ENCODE data around the gene HECTD2.

HECTD2 gene

DNA sequence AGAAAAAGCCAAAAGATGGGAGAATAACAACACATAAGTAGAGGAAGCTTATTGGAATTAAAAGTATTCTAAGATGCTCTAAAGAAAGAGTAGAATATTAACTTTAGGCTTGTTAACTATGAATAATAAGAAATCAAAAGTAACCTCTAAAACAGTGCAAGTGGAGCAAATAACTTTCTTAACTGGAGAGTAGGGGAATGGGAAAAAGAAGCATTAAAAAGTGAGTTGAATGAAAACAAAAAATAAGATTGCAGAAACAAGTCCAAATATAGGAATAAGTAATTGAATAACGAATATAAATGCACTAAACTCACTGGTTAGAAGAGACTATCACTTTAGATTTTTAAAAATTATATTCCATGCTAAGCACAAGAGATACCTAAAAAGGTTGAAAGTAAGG lies 63.9 kb downstream of the HECTD2 start:
- no peaks in the 10 kb centered on the region for H3K36me3 Mint-ChIP-seq (ENCODE audit: low read depth)
- no peak overlapping the region for H3K4me3 Mint-ChIP-seq
- H3K27me3 Mint-ChIP-seq, result no peaks in the 10 kb centered on the region
- H3K4me1 Mint-ChIP-seq (ENCODE audit: low read depth), result no peaks in the 10 kb centered on the region
- peaks cover 22% of the 10 kb centered on the region for H3K9me3 Mint-ChIP-seq
- H3K27ac Mint-ChIP-seq, result no peak overlapping the region
- intact Hi-C loops (cut with micrococcal nuclease), result no loop called here

DNA sequence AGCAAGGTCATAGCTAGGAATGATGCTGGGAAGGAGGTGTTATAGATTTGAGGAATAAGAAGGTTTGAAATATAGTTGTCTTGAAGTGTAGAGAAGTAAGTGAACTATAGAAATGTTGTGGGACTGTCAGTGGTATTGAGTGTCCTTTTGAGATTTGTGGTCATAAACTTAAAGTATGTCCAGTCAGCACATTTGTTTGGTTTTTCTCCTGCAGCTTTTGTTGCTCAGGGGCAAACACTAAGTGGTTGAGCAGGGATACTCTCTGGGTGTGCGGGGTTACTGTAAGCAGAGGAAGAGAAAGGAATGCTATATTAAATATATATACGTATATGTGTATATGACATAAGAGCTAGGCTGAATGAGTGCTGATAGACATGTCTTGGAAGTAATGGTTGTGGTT lies 67.1 kb downstream of the HECTD2 start:
- no peaks in the 10 kb centered on the region for H3K27me3 Mint-ChIP-seq
- no peaks in the 10 kb centered on the region for H3K9me3 Mint-ChIP-seq
- H3K4me3 Mint-ChIP-seq, result no peak overlapping the region
- no peaks in the 10 kb centered on the region for H3K4me1 Mint-ChIP-seq (ENCODE audit: low read depth)
- intact Hi-C loops (cut with micrococcal nuclease), result no loop called here
- H3K36me3 Mint-ChIP-seq (ENCODE audit: low read depth), result no peaks in the 10 kb centered on the region
- H3K27ac Mint-ChIP-seq, result no peak overlapping the region

- Mint-ChIP-seq H3K27me3 (no peaks in the 10 kb centered on the region), H3K9me3 (no peaks in the 10 kb centered on the region), H3K4me3 (no peak overlapping the region), H3K27ac (no peak overlapping the region), H3K4me1 (ENCODE audit: low read depth) (no peaks in the 10 kb centered on the region), H3K36me3 (ENCODE audit: low read depth) (no peaks in the 10 kb centered on the region)
- intact Hi-C loops (cut with micrococcal nuclease), result no loop called here
Observed at GRCh38 chr10:91479583-91479982, 69.4 kb downstream of the HECTD2 start.

- Mint-ChIP-seq H3K27me3 (no peaks in the 10 kb centered on the region), H3K4me3 (no peak overlapping the region), H3K4me1 (ENCODE audit: low read depth) (no peaks in the 10 kb centered on the region), H3K9me3 (no peaks in the 10 kb centered on the region), H3K36me3 (ENCODE audit: low read depth) (no peaks in the 10 kb centered on the region), H3K27ac (no peak overlapping the region)
- intact Hi-C loops (cut with micrococcal nuclease), result no loop called here
Observed at GRCh38 chr10:91487911-91488582, 77.9 kb downstream of the HECTD2 start.

DNA sequence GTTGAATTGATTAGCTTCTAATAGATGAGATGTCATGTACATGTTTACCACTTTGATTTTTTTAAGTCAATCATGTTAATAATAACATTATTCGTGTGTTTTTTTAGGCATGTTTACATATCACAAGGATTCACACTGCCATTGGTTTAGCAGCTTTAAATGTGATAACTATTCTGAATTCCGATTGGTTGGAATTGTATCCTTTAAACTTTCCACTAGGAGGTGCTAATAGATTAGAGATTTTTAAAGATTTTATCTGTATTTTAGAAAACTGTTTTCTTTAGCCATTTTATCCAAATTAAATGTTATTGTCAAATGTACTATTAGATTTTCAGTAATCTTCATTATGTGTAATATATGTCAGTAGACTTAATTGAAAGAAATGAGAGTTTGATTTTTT lies 83.2 kb downstream of the HECTD2 start:
- Mint-ChIP-seq H3K4me3 (no peak overlapping the region), H3K4me1 (ENCODE audit: low read depth) (no peaks in the 10 kb centered on the region), H3K27ac (no peak overlapping the region), H3K9me3 (no peaks in the 10 kb centered on the region), H3K27me3 (no peaks in the 10 kb centered on the region), H3K36me3 (ENCODE audit: low read depth) (no peaks in the 10 kb centered on the region)
- intact Hi-C loops (cut with micrococcal nuclease), result loop anchor here (2.0 to 5.0 kb wide), 3 partner anchors 59 to 419 kb away; no protein-coding TSS in a partner anchor

DNA sequence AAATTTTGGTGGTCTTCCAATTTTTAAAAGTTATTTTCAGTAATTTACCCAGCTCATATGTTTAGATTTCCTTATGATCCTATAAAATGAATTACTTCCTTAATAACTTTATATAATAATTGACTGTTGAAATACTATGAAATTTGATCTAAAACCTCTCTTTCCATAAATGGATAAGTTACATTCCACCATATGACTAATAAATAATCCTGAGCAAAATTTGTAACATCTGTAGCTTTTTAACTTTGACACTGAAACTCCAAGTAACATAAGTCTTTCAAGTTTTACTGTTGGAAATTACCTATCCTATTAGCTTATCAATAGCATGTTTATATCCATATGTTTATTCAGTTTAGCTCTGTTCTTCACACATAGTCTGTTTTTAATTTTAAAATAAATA lies 85.3 kb downstream of the HECTD2 start:
- no peaks in the 10 kb centered on the region for H3K27me3 Mint-ChIP-seq
- H3K9me3 Mint-ChIP-seq, result no peaks in the 10 kb centered on the region
- no peaks in the 10 kb centered on the region for H3K4me1 Mint-ChIP-seq (ENCODE audit: low read depth)
- H3K4me3 Mint-ChIP-seq, result no peak overlapping the region
- H3K36me3 Mint-ChIP-seq (ENCODE audit: low read depth), result no peaks in the 10 kb centered on the region
- intact Hi-C loops (cut with micrococcal nuclease), result loop anchor here (5.0 kb wide), 1 partner anchor 197 kb away; no protein-coding TSS in a partner anchor
- H3K27ac Mint-ChIP-seq, result no peak overlapping the region

- Mint-ChIP-seq H3K4me3 (no peak overlapping the region), H3K27ac (no peak overlapping the region), H3K9me3 (no peaks in the 10 kb centered on the region), H3K36me3 (ENCODE audit: low read depth) (no peaks in the 10 kb centered on the region), H3K4me1 (ENCODE audit: low read depth) (no peaks in the 10 kb centered on the region), H3K27me3 (no peaks in the 10 kb centered on the region)
- intact Hi-C loops (cut with micrococcal nuclease), result loop anchor here (5.0 kb wide), 1 partner anchor 196 kb away; no protein-coding TSS in a partner anchor
Observed at GRCh38 chr10:91496016-91496415, 85.9 kb downstream of the HECTD2 start.

- Mint-ChIP-seq H3K4me3 (no peak overlapping the region), H3K9me3 (no peaks in the 10 kb centered on the region)
- intact Hi-C loops (cut with micrococcal nuclease), result no loop called here
Observed at GRCh38 chr10:91511549-91512330, 101.6 kb downstream of the HECTD2 start.

DNA sequence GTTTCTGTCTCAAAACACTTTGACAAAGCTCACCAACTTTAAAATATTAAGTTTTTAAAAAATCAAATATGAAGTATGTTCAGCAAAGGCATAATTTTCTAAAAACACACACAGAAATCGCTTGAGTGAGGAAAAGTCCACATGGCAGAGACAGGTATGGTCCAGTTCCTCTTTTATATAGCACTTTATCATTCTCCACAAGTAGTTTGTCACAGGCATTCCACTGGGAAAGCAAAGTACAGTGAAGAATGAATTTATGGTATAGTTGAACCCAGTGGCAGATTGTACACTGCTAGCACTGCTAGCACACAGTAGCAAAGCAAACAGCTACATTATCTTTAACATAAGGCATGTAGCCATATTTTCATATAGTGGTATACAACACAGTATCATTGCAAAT lies 102.3 kb downstream of the HECTD2 start:
- Mint-ChIP-seq H3K27ac (no peak overlapping the region), H3K9me3 (peaks cover 3% of the 10 kb centered on the region), H3K27me3 (no peaks in the 10 kb centered on the region), H3K4me3 (no peak overlapping the region), H3K36me3 (ENCODE audit: low read depth) (no peaks in the 10 kb centered on the region), H3K4me1 (ENCODE audit: low read depth) (no peaks in the 10 kb centered on the region)
- intact Hi-C loops (cut with micrococcal nuclease), result no loop called here

More at GRCh38 chr10:91511549-91512330, 101.6 kb downstream of the HECTD2 start:
- no peaks in the 10 kb centered on the region for H3K36me3 Mint-ChIP-seq (ENCODE audit: low read depth)
- H3K4me1 Mint-ChIP-seq (ENCODE audit: low read depth), result no peaks in the 10 kb centered on the region
- H3K27ac Mint-ChIP-seq, result no peak overlapping the region
- H3K27me3 Mint-ChIP-seq, result no peaks in the 10 kb centered on the region

GRCh38 chr10:91513598-91514424 lies 103.7 kb downstream of the HECTD2 start:
- H3K36me3 Mint-ChIP-seq (ENCODE audit: low read depth), result no peaks in the 10 kb centered on the region
- H3K27ac Mint-ChIP-seq, result no peak overlapping the region
- H3K4me1 Mint-ChIP-seq (ENCODE audit: low read depth), result no peaks in the 10 kb centered on the region
- H3K9me3 Mint-ChIP-seq, result peaks cover 9% of the 10 kb centered on the region
- H3K4me3 Mint-ChIP-seq, result no peak overlapping the region
- intact Hi-C loops (cut with micrococcal nuclease), result no loop called here
- H3K27me3 Mint-ChIP-seq, result no peaks in the 10 kb centered on the region

DNA sequence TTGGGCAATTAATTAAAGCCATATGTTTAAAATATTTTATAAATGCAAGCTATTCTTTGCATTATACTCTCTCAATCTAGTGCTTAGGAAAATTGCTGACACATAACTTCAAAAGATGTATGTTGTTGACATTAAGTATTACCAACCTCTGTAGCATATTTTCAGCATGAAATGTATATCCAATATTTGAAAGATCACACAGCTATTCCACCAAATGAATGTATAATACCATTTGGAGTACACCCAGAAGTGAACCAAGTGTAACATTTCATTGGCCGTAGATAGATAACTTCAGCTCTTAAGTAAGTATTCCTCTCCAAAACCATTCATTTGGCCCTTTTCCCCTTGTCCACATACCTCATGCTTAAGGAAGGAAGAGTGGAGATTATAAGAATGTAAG lies 104.6 kb downstream of the HECTD2 start:
- Mint-ChIP-seq H3K36me3 (ENCODE audit: low read depth) (no peaks in the 10 kb centered on the region), H3K9me3 (peaks cover 9% of the 10 kb centered on the region)

GRCh38 chr10:91517394-91517793 lies 107.2 kb downstream of the HECTD2 start:
- Mint-ChIP-seq H3K4me1 (ENCODE audit: low read depth) (peaks cover 13% of the 10 kb centered on the region), H3K27ac (no peak overlapping the region), H3K27me3 (no peaks in the 10 kb centered on the region), H3K9me3 (peaks cover 18% of the 10 kb centered on the region), H3K36me3 (ENCODE audit: low read depth) (no peaks in the 10 kb centered on the region), H3K4me3 (no peak overlapping the region)
- intact Hi-C loops (cut with micrococcal nuclease), result no loop called here

More for the DNA sequence above, 104.6 kb downstream of the HECTD2 start:
- intact Hi-C loops (cut with micrococcal nuclease), result no loop called here
- Mint-ChIP-seq H3K27ac (no peak overlapping the region), H3K4me3 (no peak overlapping the region), H3K4me1 (ENCODE audit: low read depth) (no peaks in the 10 kb centered on the region), H3K27me3 (no peaks in the 10 kb centered on the region)

DNA sequence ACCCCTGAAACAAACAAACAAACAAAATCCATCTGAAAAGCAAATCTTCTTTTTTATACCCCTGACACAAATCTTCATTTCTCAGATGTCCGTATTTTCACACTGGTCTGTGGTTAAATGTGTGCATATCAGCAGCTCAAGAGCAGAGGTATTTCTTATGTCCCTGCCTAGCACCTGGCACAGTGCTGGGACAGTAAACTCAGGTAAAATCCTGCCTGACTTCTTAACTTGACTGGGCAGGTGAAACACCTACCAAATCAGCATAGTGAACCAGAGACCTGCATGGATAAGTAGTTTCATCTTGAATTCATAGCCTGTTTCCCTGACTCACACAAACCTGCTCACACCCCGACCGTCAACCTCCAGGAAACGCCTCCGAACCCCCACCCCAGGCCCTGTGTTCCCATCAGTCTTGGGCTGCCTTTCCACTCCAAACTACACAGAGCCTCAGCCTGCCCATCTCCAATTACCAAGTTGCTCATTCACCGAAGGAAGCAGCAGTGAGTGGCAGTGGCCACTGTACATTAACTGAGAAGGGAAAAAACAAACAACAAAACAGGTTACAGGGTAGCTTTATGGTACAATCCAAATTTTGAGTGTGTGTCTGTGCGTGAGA lies 109.9 kb downstream of the HECTD2 start:
- Mint-ChIP-seq H3K27ac (peak overlapping the region; percentile 57), H3K4me1 (ENCODE audit: low read depth) (peaks cover 13% of the 10 kb centered on the region)
- intact Hi-C loops (cut with micrococcal nuclease), result no loop called here

More for the DNA sequence above, 109.9 kb downstream of the HECTD2 start:
- no peaks in the 10 kb centered on the region for H3K36me3 Mint-ChIP-seq (ENCODE audit: low read depth)
- H3K9me3 Mint-ChIP-seq, result peaks cover 18% of the 10 kb centered on the region
- no peaks in the 10 kb centered on the region for H3K27me3 Mint-ChIP-seq
- H3K4me3 Mint-ChIP-seq, result no peak overlapping the region
